Peyer's patch (tissue), 4 donors: ENCODE measurements around the gene GEMIN5.

Source experiments
- POLR2A ChIP-seq, 2 donors: fragments of 450-650 bp; IDR thresholded peaks; one replicate each; pipeline ENCODE4 v1.5.1; 2017; ENCODE audit warnings: antibody characterized with exemption in 2 of 2, mild to moderate bottlenecking in 2 of 2, moderate library complexity in 2 of 2
- TF ChIP-seq, protein P1 (sequence below), 6 experiments: fragments of 450-650 bp in 4 of 6; fragments of 200-600 bp in 2 of 6; sonication (generic) in 1 of 6; IDR thresholded peaks; one replicate each; pipeline ENCODE4 v1.5.1; 2017 to 2019; ENCODE audit warnings: antibody characterized with exemption in 6 of 6, mild to moderate bottlenecking in 3 of 6, moderate library complexity in 1 of 6

DNA sequence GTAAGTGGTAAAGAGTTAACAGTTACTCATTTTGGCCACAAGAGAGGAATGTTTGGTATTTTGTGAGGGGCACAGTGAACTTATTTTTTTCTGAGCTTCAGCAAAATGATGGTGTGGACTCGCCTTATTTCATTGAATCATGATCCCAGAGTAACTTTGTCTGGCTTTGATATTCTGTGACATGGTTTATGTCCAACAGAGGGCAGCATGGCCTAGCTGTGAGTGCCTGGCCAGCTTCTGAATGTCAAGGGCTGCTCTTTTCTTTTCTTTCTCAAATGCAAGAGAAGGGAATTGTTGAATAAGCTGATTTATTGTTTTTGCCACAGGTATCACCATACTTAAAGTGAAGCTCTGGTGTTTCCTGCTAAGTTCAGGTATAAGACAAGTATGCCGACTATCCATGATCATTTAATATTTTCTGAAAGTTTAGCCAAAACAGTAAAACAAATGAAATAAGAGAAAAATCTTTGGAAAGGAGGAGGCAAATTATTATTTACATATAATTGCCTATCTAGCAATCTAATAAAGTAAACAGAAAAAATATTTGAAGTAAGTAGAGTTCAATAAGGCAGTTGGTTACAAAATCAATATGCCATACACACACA is 34.6 kb upstream of the GEMIN5 start:
- TF ChIP-seq, protein P1, sequence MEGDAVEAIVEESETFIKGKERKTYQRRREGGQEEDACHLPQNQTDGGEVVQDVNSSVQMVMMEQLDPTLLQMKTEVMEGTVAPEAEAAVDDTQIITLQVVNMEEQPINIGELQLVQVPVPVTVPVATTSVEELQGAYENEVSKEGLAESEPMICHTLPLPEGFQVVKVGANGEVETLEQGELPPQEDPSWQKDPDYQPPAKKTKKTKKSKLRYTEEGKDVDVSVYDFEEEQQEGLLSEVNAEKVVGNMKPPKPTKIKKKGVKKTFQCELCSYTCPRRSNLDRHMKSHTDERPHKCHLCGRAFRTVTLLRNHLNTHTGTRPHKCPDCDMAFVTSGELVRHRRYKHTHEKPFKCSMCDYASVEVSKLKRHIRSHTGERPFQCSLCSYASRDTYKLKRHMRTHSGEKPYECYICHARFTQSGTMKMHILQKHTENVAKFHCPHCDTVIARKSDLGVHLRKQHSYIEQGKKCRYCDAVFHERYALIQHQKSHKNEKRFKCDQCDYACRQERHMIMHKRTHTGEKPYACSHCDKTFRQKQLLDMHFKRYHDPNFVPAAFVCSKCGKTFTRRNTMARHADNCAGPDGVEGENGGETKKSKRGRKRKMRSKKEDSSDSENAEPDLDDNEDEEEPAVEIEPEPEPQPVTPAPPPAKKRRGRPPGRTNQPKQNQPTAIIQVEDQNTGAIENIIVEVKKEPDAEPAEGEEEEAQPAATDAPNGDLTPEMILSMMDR (IDR thresholded peaks at IDR 0.05): peak in 3 of 6 experiments; percentile 28 to 40 (median 39)
- TF ChIP-seq POLR2A (IDR thresholded peaks at IDR 0.05): no peak
